Measurements from ENCODE around the gene UQCRC2.
"Not testable (repeated sequence)": the region's sequence is repeated elsewhere in the genome, so short reads cannot be mapped to it uniquely, and the experiment has no call there.

The UQCRC2 gene

GRCh38 chr16:22013486-22013885, 60.3 kb downstream of the UQCRC2 start:
- DNase-seq: no peak

DNA sequence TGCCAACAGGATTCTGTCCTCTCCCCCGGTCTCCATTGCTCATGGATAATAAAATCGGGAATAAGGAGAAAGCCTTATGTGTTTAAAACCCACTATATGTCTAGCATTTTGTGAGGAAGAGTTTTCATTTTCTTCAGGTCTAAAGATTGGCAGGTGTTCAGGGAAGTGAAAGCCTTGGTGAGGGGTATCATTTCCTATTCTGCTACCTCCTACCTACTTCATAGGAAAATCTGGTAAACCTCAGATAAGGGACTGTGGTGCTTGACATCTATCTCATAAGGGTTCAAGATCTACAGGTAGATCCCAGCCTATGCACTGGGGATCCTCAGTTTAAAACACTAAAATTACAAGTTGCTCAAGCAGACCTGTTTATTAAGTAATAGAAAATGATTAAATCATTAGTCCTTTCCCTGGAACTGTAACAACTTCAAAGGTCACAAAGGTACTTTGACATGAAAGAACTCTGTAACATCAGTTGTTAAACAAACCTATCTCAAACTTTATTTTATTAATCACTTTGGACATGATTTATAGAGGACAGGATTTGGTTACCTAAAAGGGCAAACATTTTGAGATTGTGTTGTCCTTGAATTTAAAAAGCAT, 61.2 kb downstream of the UQCRC2 start:
- DNase-seq: no peak

DNA sequence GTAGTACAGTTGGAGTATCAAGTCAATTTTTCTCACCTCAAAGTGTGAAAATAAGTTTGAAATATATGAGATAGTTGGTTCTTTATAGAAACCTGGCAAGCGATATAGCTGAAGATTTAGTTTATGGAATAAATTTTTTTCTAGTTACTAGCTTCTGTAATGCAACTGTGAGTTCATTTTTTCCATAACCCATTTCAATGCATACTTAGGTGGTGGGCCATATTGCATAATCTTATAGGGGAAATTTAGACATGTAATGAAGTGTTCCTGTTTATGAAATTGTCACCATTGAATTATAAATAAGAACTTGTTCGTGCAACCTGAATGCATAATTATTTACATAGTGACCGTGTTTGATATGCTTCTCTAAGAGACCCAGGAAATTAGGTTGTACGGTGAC, 63.8 kb downstream of the UQCRC2 start:
- DNase-seq: no peak

DNA sequence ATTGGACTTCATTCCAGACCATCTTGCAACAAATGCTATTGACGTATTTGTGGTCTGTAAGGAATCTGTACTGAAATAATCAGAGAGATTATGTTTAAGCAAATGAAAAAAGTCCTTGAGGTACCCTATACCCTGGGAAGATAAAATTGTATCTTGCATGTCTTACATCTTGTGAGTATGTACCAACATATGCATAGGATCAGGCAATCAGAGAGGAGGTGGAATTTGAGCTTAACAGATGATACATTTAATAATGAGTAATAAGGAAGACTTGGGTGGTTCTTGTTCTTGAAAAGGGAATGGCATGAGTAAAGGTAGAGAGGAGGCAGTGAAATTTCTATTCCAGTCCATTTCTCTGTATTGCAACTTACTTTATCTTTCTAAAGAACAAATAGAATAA, 65.4 kb downstream of the UQCRC2 start:
- DNase-seq: no peak

DNA sequence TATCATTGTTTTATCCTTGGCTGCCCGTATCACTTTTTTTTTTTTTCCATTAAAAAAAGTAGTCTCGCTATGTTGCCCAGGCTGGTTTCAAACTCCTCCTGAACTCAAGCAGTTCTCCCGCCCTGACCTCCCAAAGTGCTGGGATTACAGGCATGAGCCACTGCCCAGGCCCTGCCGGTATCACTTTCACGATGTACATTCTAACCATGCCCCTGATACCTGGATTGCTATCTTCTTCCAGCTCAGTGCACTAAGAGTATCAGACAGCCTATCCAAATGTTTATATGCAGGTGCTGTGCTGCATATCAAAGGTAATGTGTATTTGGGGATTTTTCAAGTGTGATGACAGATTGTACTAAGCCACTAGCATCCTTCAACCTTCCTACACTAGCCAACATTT, 69.0 kb downstream of the UQCRC2 start:
- DNase-seq: no peak

- no peak for DNase-seq
Observed at GRCh38 chr16:22023505-22023904, 70.3 kb downstream of the UQCRC2 start.

DNA sequence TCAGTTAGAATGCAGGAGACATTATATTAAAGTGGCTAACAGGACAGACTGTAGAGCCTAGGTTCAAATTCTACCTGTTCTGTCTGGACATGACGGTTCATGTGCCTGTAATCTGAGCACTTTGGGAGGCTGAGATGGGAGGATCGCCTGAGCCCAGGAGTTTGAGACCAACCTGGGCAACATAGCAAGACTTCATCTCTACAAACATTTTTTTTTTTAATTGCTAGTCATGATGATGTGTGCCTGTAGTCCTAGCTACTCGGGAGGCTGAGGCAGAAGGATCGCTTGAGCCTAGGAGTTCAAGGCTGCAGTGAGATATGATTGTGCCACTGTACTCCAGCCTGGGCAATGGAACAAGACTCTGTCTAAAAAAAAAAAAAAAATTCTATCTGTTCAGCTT, 71.6 kb downstream of the UQCRC2 start:
- DNase-seq: not testable (repeated sequence)

GRCh38 chr16:22027633-22028032, 74.5 kb downstream of the UQCRC2 start:
- no peak for DNase-seq

DNA sequence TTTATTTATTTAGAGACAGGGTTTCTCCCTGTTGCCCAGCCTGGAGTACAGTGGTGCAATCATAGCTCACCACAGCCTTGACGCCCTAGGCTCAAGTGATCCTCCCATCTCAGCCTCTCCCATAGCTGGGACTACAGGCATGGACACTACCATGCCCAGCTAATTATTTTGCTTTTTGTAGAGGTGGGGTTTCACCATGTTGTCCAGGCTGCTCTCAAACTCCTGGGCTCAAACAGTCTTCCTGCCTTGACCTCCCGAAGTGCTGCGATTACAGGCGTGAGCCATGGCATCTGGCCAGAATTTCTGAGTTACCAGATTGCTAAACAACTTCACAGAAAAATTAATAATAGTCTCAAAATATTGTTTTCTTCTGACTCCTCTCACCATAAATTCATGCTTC, 76.5 kb downstream of the UQCRC2 start:
- no peak for DNase-seq

- no peak for DNase-seq
Observed at GRCh38 chr16:22030087-22030812, 77.1 kb downstream of the UQCRC2 start.

GRCh38 chr16:22031483-22032083, 78.4 kb downstream of the UQCRC2 start:
- DNase-seq: no peak
